Breast epithelium (tissue), 3 donors: Measurements from ENCODE around the gene PYGB.

ENCODE experiments used
- POLR2A ChIP-seq: fragments of 450-650 bp; IDR thresholded peaks from one replicate; pipeline ENCODE4 v1.6.1; 2016; ENCODE audit warnings: antibody characterized with exemption, mild to moderate bottlenecking, moderate library complexity
- POLR2AphosphoS5 ChIP-seq, 3 donors: sonication (generic); formaldehyde crosslinking; IDR thresholded peaks; one replicate each; pipeline ENCODE4 v1.6.1; 2017; ENCODE audit warnings: antibody characterized with exemption in 3 of 3
- TF ChIP-seq, protein P1 (sequence below), 3 donors: fragments of 450-650 bp; IDR thresholded peaks; one replicate each; pipeline ENCODE4 v1.5.1; 2016 to 2017; ENCODE audit warnings: antibody characterized with exemption in 3 of 3, mild to moderate bottlenecking in 3 of 3, moderate library complexity in 3 of 3

DNA sequence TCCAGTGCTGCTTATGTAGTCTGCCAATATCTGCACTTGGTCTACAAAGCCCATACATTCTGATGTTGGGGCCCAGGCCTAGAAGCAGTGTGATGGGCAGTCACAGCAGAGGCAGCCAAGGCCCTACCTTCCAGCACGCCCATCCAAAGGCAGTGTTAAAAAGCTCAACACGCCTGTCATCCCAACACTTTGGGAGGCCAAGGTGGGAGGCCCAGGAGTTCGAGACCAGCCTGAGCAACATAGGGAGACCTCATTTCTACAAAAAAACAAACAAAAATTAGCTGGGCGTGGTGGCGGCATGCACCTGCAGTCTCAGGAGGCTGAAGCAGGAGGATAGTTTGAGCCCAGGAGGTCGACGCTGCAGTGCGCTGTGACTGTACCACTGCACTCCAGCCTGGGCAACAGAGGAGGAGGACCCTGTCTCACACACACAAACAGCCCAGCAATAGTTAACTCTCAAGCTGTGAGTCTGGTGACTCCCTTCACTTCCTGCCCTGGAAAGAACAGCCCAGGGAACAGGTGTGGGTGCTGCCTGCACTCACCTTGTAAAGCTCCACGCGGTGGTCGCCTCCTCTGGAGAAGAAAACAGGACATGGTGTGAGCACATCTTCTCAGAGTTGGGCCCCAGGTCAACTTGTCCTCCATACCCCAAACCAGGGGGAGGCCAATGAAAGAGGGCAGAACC lies 68.8 kb downstream of the PYGB start:
- TF ChIP-seq, protein P1, sequence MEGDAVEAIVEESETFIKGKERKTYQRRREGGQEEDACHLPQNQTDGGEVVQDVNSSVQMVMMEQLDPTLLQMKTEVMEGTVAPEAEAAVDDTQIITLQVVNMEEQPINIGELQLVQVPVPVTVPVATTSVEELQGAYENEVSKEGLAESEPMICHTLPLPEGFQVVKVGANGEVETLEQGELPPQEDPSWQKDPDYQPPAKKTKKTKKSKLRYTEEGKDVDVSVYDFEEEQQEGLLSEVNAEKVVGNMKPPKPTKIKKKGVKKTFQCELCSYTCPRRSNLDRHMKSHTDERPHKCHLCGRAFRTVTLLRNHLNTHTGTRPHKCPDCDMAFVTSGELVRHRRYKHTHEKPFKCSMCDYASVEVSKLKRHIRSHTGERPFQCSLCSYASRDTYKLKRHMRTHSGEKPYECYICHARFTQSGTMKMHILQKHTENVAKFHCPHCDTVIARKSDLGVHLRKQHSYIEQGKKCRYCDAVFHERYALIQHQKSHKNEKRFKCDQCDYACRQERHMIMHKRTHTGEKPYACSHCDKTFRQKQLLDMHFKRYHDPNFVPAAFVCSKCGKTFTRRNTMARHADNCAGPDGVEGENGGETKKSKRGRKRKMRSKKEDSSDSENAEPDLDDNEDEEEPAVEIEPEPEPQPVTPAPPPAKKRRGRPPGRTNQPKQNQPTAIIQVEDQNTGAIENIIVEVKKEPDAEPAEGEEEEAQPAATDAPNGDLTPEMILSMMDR (IDR thresholded peaks at IDR 0.05): no peak
- TF ChIP-seq POLR2A (no peak), POLR2AphosphoS5 (IDR thresholded peaks at IDR 0.05) (no peak)
